ENCODE results near the gene STXBP3.

DNA sequence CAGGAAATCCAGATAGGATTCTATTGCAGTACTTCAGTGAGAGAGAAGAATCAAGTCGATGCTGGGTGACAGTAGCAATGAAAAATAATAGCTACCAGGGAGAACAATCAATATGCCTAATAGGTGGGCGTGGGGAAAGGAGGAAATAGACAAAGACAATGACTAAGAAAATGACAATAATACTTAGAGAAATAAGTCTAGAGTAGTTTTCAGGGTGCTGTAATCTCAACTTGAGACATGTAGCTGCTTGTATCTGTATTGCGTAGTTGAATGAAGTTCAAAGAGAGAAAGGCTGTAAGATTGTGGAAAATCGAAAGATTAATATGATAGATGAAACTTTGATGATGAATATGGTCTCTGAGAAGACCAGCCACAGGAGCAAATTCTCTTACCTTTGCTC, 2.6 kb downstream of the STXBP3 start:
- TF ChIP-seq, protein P1, sequence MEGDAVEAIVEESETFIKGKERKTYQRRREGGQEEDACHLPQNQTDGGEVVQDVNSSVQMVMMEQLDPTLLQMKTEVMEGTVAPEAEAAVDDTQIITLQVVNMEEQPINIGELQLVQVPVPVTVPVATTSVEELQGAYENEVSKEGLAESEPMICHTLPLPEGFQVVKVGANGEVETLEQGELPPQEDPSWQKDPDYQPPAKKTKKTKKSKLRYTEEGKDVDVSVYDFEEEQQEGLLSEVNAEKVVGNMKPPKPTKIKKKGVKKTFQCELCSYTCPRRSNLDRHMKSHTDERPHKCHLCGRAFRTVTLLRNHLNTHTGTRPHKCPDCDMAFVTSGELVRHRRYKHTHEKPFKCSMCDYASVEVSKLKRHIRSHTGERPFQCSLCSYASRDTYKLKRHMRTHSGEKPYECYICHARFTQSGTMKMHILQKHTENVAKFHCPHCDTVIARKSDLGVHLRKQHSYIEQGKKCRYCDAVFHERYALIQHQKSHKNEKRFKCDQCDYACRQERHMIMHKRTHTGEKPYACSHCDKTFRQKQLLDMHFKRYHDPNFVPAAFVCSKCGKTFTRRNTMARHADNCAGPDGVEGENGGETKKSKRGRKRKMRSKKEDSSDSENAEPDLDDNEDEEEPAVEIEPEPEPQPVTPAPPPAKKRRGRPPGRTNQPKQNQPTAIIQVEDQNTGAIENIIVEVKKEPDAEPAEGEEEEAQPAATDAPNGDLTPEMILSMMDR (IDR thresholded peaks at IDR 0.05 in 4 of 5, conservative IDR thresholded peaks at IDR 0.05 in 1 of 5): no peak
- TF ChIP-seq POLR2A (IDR thresholded peaks at IDR 0.05): no peak
